PFSK-1 (cell line): ENCODE data around the gene SENP7.

Experiments
- FOXP2 ChIP-seq: optimal IDR thresholded peaks from 2 replicates; pipeline ENCODE3; 2011; ENCODE audit warnings: borderline replicate concordance, control low read depth, inconsistent platforms; ENCODE audit not compliant: insufficient read depth; ENCODE audit errors: extremely low read length, extremely low read depth
- POLR2AphosphoS5 ChIP-seq: IDR thresholded peaks from 2 replicates; pipeline ENCODE4 v1.6.1; 2012; ENCODE audit warnings: low read depth, mild to moderate bottlenecking, control low read depth, low read length, moderate library complexity
- REST ChIP-seq, 2 experiments: IDR thresholded peaks; 2 replicates each; pipeline versions ENCODE4 v1.6.1 to v1.8.0; 2011 to 2012; ENCODE audit warnings: low read depth in 2 of 2, low read length in 2 of 2, control low read depth in 1 of 2, inconsistent platforms in 1 of 2, mild to moderate bottlenecking in 1 of 2, moderate library complexity in 1 of 2; ENCODE audit not compliant: insufficient read depth in 1 of 2
- SIN3A ChIP-seq: IDR thresholded peaks from 2 replicates; pipeline ENCODE4 v1.6.1; 2012; ENCODE audit warnings: mild to moderate bottlenecking, low read length, moderate library complexity, borderline replicate concordance; ENCODE audit not compliant: insufficient read depth
- TAF1 ChIP-seq: IDR thresholded peaks from 2 replicates; pipeline ENCODE4 v1.6.1; 2012; ENCODE audit warnings: low read length, control low read depth, borderline replicate concordance; ENCODE audit not compliant: insufficient read depth

SENP7 gene

DNA sequence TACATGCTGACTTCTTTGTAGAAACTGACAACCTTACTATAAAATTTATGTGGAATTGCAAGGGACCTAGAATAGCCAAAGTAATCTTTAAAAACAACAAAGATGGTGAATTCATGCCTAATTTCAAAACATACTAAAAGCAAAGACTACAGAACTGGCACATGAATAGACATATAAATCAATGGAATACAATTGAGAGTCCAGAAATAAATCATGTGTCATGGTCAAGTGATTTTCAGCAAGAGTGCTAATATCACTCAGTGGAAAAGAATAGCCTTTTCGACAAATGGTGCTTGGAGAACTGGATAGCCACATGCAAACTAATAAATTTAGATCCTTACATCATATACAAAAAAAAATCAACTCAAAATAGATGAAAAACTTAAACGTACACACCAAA lies 201.3 kb downstream of the SENP7 start:
- TF ChIP-seq FOXP2 (no peak), TAF1 (no peak), REST (IDR thresholded peaks at IDR 0.05; ENCODE audit: insufficient read depth in 1 of 2, low read depth in 2 of 2, low read length in 2 of 2) (no peak), POLR2AphosphoS5 (no peak), SIN3A (no peak)

DNA sequence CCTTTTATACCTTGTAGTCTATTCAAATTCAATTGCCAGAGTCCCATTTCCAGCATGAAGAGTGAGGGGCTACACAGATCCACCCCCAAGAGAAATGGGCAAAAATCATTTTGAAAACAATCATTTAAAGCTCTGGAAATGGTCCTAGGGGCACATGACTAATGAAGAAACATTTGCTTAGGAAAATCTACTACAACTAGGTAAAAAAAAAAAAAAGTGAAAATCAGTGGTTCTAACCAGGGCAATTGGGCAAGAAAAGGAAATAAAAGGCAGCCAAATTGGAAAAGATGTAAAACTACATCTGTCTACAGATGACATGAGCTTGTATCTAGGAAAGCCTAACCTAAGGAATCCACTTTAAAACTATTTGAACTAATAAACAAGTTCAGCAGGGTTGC lies 202.0 kb downstream of the SENP7 start:
- TF ChIP-seq TAF1 = no peak
- TF ChIP-seq REST (IDR thresholded peaks at IDR 0.05; ENCODE audit: insufficient read depth in 1 of 2, low read depth in 2 of 2, low read length in 2 of 2) = no peak
- TF ChIP-seq SIN3A = no peak
- no peak for TF ChIP-seq POLR2AphosphoS5
- TF ChIP-seq FOXP2 = no peak

GRCh38 chr3:101303836-101304235 lies 209.2 kb downstream of the SENP7 start:
- TF ChIP-seq TAF1 (no peak), FOXP2 (no peak), REST (IDR thresholded peaks at IDR 0.05; ENCODE audit: insufficient read depth in 1 of 2, low read depth in 2 of 2, low read length in 2 of 2) (no peak), POLR2AphosphoS5 (no peak), SIN3A (no peak)

DNA sequence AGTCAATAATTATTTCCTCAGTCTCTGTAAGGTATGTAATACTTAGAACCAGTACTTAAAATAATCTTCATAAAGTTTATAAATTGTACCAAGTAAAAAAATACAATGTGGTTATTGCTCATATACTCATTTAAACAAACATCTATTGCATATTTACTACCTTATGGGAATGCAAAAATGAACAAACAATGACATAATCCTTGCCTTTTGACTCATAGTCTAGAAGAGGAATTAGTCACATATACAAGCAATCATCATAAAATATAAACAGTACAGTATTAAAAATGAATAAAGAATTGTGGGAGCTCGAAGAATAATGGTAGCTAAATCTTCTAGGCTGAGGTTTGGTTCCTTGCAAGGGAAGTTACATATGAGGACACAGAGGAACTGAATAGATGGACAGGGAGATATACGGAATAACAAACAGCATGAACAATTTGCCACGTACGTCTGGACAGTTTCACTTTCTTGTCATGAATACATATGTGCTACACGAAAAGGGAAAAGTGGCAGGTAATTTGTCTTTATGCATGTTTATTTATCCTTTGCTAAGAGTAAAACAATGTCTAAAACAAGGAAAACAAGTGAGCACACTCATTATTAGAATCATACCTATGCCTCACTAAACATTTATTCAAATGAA lies 209.8 kb downstream of the SENP7 start:
- TF ChIP-seq POLR2AphosphoS5 = no peak
- TF ChIP-seq SIN3A = no peak
- no peak for TF ChIP-seq REST (IDR thresholded peaks at IDR 0.05; ENCODE audit: insufficient read depth in 1 of 2, low read depth in 2 of 2, low read length in 2 of 2)
- no peak for TF ChIP-seq FOXP2
- no peak for TF ChIP-seq TAF1

DNA sequence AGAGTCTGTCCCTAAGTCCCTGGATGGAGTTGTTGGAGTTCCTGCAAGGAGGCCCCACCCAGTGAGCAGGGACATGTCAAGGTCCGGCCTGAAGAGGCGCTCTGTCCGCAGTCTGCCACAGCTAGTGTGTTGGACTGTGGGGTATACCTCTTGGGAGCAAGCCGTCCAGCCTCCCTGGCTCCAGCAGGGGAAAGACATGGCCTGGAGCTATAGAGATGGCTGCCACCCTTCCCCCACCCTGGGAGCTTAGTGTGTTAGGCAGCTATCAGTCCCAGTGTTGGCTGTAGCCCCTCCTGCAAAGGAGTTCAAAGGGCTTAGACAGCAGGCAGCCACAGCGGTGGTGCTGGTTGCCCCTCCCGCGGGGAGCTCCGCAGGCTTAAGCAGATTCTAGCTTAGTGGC lies 212.9 kb downstream of the SENP7 start:
- TF ChIP-seq FOXP2 (no peak), SIN3A (no peak), REST (IDR thresholded peaks at IDR 0.05; ENCODE audit: insufficient read depth in 1 of 2, low read depth in 2 of 2, low read length in 2 of 2) (no peak), TAF1 (no peak), POLR2AphosphoS5 (no peak)
